ENCODE data around the gene LRRC8D.
"Not testable (repeated sequence)": the region's sequence is repeated elsewhere in the genome, so short reads cannot be mapped to it uniquely, and the experiment has no call there.

Gene LRRC8D

GRCh38 chr1:89820422-89821321, at the start of gene LRRC8D:
TSS of gene LRRC8D (plus strand) at chr1:89821032. CDS start at chr1:89933069, 112,037 bp downstream.
- peak; percentile 95 for DNase-seq (ENCODE audit: low spot score)

- no peak for DNase-seq (ENCODE audit: low spot score)
These were observed 48.8 kb upstream of the LRRC8D start for GRCh38 chr1:89771991-89772560.

GRCh38 chr1:89776104-89776503, 44.7 kb upstream of the LRRC8D start:
- not testable (repeated sequence) for DNase-seq (ENCODE audit: low spot score)

- DNase-seq (ENCODE audit: low spot score), result not testable (repeated sequence)
These were observed 43.6 kb upstream of the LRRC8D start for GRCh38 chr1:89777271-89777670.

- DNase-seq (ENCODE audit: low spot score), result no peak
These were observed 41.5 kb upstream of the LRRC8D start for GRCh38 chr1:89779151-89779940.

- DNase-seq (ENCODE audit: low spot score), result no peak
These were observed 40.1 kb upstream of the LRRC8D start for GRCh38 chr1:89780721-89781120.

DNA sequence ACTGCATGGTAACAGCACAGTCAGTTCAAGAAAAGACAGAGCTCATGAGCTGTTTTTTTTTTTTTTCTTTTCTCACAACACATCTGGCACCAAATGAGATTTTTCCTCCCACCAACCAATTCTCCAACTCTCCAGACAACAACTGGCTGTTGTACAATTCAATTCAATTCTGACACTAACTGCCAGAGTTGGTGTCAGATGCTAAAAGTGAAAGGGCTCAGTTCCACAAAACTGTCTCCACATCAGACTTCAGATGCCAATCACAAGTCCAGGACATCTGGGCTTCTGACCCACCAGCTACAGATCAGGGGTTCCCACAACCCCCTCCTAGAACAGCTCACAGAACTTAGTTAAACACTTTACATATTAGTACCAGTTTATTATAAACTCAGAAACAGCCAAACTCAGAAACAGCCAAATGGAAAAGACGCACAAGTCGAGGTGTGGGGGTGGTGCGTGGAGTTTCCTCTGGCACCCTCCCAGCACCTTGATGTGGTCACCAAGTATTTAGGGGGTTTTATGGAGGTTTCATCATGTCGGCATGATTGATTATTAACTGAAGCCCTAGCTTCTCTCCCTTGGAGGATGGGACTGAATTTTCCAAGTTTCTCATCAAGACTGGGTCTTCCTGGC, 39.2 kb upstream of the LRRC8D start:
- no peak for DNase-seq (ENCODE audit: low spot score)

GRCh38 chr1:89786628-89787214, 34.1 kb upstream of the LRRC8D start:
- no peak for DNase-seq (ENCODE audit: low spot score)

DNA sequence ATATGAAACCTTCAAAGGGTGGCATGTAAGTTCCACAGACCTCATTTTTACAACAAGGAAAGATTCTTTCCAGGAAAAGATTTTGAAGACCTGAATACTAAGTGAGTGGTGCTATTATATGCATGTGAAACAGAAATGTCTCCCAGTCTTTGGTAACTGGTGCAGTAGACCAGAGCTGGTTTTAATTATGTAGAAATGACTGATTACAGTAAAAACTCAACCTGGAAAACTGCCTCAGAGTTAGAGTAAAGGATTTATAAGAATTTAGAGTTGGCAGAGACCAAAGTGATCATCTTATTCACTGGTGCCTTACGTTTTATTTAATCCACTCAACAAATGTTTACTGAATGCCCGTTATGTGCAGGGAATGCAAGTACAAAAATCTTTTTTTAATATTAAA, 30.2 kb upstream of the LRRC8D start:
- no peak for DNase-seq (ENCODE audit: low spot score)

GRCh38 chr1:89791064-89791726, 29.6 kb upstream of the LRRC8D start:
- no peak for DNase-seq (ENCODE audit: low spot score)

DNA sequence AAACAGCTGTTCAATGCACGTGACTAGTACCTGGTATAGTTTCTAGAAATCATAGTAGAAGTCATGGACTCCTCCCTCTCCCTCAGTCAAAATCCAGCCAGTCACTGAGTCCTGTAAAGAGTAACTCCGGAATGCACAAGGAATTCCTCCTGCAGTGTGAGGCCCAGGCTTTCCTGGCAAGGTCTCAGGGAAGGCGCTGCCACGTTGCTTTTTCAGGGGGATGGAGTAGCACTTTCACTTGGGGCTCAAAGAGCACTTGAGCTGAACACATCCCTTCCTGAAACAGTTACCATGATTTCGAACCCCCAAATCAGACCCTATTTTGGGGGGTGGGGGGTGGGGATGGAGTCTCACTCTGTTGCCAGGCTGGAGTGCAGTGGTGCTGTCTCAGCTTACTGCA, 26.4 kb upstream of the LRRC8D start:
- no peak for DNase-seq (ENCODE audit: low spot score)

DNA sequence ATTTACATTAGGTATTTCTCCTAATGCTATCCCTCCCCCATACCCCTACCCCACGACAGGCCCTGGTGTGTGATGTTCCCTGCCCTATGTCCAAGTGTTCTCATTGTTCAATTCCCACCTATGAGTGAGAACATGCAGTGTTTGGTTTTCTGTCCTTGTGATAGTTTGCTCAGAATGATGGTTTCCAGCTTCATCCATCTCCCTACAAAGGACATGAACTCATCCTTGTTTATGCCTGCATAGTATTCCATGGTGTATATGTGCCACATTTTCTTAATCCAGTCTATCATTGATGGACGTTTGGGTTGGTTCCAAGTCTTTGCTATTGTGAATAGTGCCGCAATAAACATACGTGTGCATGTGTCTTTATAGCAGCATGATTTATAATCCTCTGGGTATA, 25.3 kb upstream of the LRRC8D start:
- DNase-seq (ENCODE audit: low spot score), result not testable (repeated sequence)

DNA sequence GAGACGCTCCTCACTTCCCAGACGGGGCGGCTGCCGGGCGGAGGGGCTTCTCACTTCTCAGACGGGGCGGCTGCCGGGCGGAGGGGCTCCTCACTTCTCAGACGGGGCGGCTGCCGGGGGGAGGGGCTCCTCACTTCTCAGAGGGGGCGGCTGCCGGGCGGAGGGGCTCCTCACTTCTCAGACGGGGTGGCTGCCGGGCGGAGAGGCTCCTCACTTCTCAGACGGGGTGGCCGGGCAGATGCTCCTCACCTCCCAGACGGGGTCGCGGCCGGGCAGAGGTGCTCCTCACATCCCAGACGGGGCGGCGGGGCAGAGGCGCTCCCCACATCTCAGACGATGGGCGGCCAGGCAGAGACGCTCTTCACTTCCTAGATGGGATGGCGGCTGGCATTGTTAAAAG, 23.0 kb upstream of the LRRC8D start:
- DNase-seq (ENCODE audit: low spot score), result not testable (repeated sequence)

DNA sequence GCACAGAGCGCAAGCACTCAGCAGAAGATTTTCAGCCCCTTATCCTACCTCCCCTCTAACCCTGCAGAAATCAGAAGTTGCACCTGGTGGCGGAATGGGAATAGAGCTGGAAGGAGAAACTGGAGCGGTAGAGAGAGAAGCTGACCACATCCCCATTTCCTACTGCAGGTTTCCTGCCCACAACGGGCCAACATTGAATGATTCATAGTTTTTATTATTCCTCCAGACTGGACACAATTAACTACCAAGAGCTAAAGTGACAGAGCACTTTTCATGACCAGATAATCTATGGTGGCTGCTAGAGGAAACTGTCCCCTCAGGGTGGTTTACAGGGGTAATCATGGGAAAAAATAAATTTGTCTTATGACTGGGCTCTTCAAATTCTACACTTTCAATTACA, 21.3 kb upstream of the LRRC8D start:
- no peak for DNase-seq (ENCODE audit: low spot score)

DNA sequence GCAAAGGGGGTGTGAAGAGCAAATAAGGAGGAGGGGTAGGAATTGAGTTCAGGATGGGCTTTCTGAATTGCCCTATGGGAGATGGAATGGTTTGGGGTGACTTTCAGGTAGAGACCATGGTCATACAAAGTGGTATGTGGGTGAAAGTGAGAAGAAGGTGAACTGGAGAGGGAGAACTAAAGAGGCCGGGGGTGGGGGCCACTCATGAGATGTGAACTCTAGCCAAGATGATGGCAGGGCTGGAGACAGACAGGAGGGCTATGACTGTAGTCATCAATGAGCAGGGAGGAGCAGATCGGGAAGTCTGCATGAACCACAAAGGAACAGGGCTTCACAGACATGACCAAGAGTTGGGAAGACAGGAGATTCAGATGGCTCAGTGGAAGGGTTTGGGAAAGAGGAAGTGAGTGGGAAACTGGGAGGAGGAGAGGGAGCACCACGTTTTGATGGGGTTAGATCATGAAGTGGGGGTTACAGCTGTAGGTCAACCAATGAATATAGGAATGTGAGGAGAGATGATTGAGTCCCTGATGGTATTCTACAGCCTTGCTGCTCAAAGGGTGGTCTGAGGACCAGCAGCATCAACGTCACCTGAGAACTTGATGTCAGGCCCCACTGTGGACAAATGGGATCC, 20.7 kb upstream of the LRRC8D start:
- no peak for DNase-seq (ENCODE audit: low spot score)

- no peak for DNase-seq (ENCODE audit: low spot score)
These were observed 20.1 kb upstream of the LRRC8D start for GRCh38 chr1:89800718-89801117.

- DNase-seq (ENCODE audit: low spot score), result no peak
These were observed 18.8 kb upstream of the LRRC8D start for GRCh38 chr1:89802051-89802450.

DNA sequence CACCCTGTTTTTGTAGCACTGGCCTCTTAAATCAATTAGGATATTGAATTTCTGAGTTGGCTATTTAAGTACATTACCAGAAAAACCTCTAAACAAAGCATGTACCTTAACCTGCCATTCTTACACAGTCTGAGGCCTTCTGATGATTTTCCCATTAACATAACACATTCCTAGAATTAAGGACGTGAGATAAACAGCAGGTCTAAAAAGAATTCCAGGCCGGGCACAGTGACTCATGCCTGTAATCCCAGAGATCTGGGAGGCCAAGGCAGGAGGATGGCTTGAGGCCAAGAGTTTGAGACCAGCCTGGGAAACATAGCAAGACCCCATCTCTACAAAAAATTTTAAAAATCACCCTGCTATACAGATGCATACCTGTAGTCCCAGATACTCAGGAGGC, 18.0 kb upstream of the LRRC8D start:
- no peak for DNase-seq (ENCODE audit: low spot score)

DNA sequence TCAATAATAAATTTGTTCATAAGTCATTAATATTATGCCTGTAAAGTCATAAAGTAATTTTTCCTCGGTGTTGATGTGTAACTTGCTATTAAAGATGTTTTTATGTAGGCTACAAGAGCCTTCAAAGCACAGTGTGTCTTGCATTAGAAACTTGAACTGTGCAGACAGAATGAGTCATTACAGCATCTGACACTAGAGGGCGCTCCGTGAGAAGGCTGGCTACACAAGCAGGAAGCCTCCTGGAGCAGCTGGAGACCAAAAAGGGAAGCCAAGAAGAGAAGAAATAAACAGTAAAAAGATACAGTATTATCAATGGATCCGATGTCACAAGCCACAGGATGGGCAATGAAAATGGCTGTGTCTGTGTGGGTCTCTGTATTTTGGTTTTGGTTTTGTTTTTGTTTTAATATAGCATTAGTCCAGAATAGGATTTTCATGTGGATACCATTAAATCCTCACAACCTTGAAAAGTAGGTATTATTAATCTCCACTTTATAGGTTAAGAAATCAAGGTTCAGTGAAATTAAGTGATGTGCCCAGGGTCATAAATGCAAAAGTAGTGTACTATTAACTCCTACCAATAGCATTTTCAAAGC, 16.1 kb upstream of the LRRC8D start:
- peak; percentile 84 for DNase-seq (ENCODE audit: low spot score)

GRCh38 chr1:89806616-89807015, 14.2 kb upstream of the LRRC8D start:
- no peak for DNase-seq (ENCODE audit: low spot score)

Data from ecto neural progenitor cell (in vitro differentiated cells).